Glomerular endothelial cell (primary cell): ENCODE results near the gene STARD13. TPM values are rescaled to one million over a fixed set of nuclear protein-coding genes. Genes with fewer than 3 reads are reported as not detected.
"Not testable (repeated sequence)": the region's sequence is repeated elsewhere in the genome, so short reads cannot be mapped to it uniquely, and the experiment has no call there.

Source experiments
- DNase-seq: peaks from one replicate; pipeline ENCODE4 v3.0.0-alpha.2; 2011; ENCODE audit warnings: low read depth, low spot score; ENCODE audit errors: extremely low read depth
- total RNA-seq: library from RNA; depleted of rRNA; stranded (reverse); fragments of >200 nt; gene quantifications from 2 replicates; pipeline ENCODE4 v1.2.3, GENCODE V29; 2015

Gene STARD13
- total RNA-seq, 1 donor from 2014 or later: 28.4 TPM

DNA sequence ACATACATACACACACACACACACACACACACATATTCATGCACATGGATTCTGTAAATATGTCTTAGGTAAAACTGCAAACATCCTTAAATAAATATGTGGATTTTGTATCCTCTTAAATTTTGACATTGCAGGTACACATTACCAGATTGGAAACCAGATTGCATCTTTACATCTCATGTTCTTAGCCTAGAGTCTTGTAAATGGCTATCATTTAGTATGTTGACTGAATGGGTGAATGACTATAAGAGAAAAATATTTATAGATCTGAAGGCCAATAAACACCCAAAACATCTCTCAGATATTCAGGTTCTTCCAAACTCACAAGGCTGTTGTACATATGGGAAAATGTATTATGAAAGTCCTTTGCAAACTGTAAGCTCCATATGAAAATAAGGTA is 104.3 kb downstream of the STARD13 start:
- no peak for DNase-seq

DNA sequence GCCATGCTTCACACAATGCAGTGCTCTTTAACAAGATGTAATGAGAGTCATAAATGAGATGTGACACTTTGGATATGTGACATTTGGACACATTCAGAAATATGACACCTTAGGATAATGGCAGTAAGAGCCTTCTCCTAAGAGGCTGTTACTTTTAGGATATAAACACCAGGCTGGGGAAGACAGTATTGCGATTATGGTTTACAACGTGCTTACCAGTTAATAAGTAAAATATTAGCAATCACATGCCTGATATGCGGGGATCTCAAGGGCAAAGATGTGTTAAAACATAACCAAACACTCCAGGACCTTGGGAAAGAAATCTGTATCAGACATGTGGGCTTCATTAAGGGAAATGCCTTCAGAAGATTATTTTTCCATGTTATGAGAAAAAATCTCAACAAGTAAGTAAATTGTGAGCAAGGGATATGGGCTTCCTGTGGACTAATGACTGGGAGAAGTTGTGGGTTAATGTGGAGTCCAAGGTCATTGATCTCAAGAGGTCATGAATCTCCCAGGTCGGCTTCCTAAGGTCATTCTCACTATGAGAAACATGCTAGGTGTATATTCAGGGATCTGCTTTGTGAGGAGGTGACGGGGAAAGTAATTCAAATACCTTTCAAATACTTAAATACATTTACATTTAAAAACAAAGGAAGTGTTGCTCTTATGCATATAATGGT is 105.3 kb downstream of the STARD13 start:
- no peak for DNase-seq

DNA sequence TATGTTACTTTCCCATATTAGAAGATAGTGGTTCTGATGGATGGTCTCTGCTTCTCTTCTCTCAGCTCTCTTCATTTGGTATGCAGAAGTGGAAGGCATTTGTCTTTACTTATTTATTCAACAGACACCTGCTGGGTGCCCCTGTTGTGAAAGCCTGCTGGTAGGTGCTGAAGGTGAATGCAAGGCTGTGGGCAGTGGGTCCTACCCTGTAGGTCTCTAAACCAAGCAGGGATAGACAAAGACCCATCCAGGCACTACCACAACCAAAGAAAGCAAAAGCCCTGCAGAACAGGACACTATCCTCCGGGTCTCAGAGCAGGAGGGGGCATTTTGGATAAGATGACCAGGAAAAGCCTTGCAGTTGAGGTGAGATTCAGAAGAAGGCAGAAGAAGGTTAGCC is 106.1 kb downstream of the STARD13 start:
- DNase-seq: no peak

DNA sequence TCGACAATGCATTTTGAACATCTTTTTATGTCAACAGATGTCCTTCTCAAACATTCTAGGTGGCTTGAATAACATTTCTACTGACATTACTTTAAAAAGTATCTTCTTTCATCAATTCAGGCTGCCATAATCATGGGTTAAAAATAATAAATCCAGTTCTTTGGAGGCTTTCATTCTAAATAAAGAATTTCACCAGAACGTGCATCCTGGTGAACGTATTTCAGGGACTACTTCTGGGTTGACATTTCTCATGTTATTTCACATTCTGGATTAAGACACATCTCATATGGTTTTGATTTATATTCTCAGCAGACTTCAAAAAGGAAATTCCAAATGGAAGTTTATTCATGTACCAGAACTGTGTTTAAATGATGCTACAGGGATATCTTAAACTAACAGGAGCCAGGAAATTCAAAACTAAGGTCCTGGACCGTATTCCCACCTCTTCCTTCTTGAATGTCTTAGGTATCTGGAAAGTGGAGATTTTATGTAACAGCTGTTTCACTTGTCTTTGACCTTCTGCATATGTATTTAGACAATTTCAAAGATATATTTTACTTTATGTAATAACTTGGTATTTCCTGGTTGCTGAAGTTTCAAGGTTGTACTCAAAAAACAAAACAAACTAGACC is 107.2 kb downstream of the STARD13 start:
- DNase-seq: no peak

DNA sequence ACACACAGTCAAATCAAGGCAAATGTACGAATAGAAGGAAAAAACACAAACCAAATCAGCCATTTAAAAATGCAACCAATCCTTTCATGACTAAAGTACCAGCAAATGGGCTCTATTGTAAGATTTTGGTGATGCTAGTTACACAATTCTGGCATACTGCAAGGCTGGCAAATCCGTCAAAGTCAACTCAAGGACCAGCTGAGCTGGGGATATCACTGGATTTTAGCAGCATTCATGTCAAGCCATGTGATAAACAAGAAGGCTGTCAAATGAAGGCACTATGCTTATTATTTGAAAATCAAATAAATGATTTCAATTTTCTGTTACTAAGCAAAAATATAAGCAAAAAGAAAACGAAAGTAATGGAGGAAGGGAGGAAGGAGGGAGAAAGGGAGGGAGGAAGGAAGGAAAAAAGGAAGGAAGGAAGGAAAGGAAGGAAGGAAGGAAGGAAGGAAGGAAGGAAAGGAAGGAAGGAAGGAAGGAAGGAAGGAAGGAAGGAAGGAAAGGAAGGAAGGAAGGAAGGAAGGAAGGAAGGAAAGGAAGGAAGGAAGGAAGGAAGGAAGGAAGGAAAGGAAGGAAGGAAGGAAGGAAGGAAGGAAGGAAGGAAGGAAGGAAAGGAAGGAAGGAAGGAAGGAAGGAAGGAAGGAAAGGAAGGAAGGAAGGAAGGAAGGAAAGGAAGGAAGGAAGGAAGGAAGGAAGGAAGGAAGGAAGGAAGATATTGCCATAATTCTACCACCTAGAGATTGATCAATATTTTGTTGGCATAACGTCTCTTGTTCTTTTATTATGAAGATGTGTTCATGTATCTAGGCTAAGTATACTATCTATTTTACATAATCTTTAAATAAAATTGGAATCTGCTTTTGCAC is 108.0 kb downstream of the STARD13 start:
- DNase-seq: not testable (repeated sequence)

DNA sequence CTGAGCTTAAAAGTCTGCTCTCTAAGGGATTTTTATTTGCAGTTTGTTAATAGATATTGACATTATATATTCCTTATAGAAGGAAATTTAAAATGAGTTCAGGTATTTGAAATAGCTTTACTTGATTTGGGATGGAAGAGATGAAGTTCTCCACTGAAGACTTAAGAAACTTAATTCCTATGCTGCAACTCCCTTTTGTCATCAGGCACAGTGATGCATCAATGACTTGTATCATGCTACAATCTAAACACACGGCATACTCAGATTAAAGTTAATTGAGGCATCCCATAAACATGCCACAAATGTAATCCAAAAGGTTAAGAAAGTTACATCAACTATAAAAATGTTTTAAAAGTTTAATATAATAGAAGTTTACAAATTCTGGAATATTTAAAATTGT is 109.0 kb downstream of the STARD13 start:
- no peak for DNase-seq

DNA sequence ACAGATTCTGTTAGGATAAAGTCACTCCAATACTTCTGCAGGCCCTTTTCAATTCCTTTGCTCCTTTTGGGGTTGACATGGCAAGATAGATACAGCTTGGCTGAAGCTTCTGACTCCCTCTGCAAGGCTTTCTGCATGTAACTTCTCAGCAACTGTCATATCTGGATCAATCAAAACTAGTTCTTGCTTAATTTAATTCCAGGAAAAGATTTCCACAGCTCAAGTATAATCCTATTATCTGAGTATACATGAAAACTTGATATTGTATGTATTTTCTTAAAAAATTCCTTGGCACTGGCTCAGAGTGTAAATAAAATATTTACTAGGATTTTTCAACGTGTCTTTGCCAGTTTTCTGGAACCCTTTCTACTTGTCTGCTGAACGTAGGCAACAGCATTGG is 109.6 kb downstream of the STARD13 start:
- no peak for DNase-seq

DNA sequence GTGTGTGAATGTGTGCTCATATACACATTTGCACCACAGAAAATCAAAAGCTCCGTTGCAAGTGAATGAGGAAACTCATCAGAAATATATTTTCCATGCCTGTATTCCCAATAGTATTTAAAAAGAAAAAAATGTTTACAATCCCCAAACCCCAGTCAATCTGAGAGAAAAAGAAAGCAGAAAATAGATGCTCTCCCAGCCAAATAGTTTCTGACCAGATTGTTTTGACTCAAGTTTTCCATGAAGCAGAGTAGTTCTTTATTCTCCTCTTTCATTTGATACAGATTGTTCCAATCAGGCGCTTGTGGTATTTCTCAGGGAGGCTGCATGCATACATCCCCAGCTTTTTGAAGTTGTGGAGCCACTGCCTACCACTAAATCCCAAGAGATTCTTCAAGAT is 110.6 kb downstream of the STARD13 start:
- DNase-seq: no peak

DNA sequence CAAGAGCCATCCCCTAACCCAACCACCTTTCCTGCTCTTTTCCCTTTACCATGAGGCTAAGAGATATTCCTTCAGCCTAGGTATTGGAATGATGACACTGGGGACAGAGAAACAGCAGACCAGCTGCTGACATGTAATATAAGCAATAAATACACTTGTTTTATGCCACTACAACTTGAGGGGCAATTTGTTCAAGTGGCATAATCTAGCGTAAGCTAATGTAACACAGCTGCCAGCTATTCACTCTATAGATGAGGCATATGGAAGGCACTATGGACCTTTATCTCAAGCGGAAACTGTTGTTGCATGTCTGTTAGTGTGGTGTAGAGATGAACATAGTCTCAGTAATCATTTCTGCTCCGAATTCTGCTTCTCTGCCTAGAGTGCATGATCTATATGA is 111.1 kb downstream of the STARD13 start:
- DNase-seq: no peak

DNA sequence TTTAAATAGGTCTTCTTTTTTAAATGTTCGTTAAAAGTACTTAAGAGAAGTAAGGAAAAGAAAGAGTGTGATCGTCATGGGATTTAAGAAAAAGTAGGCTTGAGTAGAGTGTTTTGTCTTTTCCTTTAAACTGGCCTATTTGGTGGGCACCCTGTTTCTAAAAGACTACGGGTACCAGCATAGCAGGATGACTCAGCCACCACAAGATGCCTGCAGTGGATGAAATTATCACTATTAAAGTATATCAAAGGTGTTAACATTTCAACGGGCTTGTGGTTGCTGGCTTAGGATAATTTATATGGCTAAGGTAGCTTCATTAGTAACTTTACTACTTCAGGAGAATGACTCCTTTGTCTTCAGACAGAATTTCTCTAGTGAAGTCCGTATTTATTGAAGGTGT is 112.6 kb downstream of the STARD13 start:
- DNase-seq: no peak

DNA sequence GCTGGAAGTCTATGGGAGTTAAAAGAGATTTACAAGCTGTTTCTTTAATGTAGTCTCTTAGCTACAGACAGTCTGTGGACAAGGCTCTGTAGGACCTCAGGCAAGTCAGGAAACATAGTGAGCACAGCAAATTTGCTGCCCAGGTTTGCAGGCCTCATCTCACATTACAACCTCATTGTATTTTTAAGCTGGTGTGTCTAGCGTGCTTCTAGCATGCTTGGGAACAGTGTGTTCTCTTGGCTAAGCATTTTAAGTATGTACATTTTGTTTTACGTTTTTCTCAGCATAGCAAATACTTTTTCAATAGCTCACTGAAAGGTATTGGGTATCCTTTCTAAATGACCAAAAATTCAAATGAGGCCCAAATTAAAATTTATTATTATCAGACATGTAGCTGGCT is 113.2 kb downstream of the STARD13 start:
- DNase-seq: no peak

DNA sequence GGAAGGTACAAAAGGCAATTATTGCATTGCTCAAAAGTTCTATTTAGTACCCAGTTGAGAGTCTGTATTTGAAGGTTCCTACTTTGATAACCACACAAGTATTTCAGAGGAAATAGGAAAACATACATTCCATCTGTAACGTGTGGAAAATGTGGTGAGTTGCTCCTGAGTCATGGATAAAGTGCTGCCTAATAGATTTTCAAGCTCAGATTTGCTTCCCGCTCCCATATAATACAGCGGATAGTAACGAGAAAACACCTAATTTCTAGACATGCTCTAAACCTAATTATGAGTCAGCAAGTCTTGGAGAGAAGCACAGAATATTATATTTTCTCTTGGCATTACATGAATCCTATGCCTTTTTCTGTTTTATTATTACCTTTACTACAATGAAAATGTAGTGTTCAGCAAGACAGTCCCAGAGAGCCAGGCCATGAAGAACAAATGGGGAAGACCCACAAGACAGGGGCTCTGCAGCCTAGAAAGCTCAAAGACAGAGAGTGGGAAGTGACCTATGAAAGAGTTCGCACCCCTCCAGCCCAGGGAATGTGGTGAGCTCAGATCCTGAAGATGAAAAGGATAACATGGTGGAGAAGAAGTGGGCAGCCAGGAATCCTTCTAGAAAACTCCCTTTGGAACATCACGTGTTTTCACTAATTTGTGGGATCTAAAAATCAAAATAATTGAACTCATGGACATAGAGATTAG is 116.1 kb downstream of the STARD13 start:
- DNase-seq: no peak

DNA sequence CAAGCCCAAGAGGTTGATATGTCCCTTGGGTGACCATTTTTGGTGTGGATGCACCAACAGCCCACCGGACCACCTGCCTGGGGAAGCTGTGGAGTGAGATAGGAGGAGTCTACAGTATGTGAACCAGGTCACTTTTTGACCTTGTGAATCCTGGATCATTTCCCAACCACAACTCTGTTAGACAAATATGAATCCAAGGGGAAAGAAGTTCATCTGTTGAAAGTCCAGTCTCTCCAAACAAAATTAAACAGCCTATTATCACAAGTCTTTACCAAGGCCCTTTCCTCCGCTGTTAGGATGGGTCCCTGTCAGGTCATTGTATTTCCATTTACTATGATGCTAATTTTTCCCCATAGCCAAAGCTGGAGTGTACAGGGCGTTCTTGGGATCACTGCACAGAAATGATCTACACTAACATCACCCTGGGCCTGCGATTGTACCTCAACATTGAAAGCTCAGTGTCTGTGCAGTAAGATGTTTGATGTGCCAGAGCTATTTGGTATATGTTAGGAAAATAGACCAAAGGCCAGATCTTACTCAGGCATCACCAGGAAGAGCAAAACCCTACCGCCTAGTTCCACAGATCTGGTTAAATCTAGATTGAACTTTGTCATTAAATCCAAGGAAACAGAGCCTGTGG is 117.1 kb downstream of the STARD13 start:
- no peak for DNase-seq

DNA sequence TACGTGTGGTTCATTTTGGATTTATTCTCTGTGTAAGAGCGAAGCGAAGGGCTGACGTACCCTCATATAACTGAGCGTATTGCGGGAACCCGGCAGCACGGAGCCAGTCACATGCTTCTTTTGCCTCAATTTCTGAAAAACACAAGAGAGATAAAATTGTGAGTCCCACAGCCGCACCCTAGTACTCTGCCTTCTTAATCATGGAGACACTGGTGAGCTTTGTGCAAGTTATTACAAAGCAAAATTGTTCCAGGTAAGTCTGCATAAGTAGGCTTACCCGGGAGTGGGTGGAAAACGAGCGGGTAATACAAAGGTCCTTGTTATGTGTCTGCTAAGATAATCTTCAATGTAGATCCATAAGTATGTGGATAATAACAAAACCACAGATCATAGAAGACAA is 118.1 kb downstream of the STARD13 start:
- DNase-seq: no peak

DNA sequence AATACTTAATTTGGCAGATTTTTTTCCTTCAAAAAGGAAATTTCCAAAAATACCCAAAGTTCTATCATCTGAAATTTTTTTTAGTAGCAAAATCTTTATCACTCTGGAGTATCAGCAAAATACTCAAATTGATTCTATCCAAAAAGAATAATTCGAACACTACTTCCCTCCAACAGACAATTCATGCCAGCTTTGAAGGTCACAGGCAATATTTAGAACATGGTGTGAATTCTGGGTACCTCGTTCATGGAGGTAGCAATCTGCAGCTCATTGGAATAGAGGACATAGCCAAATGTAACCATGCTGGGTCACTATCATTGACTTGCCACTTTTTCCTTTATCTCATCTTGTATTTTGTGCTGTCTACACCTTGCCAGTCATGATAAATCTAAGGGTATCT is 119.8 kb downstream of the STARD13 start:
- no peak for DNase-seq

DNA sequence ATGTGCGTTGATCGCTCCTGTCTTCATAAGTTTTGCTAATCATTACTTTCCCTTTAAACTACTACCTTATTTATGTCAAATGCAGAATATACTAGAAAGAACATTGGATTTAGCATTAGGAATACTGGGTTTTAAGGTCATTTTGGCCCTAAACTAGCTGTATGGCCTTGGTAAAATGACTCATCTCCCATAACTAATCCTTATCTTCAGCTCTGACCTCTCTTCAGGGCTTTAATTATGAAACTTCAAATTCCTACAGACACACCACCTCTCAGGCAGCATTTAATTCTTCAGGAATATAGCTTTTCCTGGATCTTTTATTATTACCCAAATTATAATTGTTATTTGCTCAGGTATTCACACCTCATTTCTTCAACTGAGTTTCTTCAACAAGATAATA is 121.2 kb downstream of the STARD13 start:
- no peak for DNase-seq

DNA sequence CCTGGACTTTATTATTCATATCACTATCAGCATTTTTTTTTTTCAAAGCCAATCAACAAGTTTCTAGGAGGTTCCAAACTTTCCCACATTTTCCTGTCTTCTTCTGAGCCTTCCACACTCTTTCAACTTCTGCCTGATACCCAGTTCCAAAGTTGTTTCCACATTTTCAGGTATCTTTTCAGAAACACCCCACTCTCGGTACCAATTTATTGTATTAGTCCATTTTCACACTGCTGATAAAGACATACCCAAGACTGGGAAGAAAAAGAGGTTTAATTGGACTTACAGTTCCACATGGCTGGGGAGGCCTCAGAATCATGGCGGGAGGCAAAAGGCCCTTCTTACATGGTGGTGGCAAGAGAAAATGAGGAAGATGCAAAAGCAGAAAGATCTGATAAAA is 122.8 kb downstream of the STARD13 start:
- not testable (repeated sequence) for DNase-seq

DNA sequence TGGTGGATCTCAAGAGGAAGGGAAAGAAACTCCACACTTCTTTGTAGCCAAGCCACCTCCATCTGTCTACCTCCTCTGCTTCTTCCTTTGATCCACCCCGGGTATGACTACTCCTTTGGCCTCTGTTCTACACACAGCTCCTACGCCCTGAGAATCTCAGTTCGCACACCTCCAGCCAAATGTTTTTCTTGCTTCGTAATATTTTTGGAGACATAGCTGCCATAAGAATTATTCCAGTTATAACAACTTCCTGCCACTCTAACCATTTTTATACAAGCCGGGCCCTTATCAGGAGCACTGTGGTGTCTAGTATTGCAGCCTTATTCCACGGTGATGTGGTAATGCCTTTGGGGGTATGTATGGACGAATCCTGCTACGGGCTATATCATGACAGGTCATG is 126.7 kb downstream of the STARD13 start:
- no peak for DNase-seq

DNA sequence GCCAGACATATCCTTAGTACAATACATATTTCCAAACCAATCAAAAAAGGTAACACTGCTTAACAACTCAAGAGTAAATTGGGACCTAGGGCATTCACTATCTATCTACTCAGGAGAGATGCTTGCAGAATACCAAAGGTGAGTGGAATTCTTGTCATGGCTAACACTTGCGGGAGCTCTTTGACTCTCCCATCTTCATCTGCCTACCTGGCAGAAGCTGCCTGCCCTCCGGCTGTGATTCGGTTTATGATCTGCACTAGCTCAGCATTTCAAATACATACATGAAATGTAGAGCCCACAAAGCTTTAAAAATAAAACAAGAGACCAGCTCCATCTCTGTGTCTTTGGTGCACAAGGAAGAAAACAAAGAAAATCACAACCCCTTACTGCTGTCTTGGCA is 127.3 kb downstream of the STARD13 start:
- DNase-seq: no peak

DNA sequence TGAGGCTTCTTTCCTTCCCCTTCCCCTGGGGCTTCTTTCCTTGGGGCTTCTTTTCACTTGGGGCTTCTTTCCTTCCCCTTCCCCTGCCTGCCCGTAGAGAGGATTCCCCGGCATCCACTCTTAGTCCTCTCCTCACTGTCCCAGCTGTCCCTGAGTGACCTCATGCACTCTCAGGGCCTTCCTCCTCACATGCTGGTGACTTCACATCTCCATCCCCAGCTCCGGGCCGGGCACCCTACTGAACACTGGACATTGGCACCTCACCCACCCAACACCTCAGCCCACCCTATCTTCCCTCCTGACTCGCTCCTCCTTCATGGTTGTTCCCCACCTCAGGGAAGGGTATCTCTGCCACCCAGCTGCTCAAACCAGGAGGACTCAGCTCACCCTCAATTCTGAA is 130.6 kb downstream of the STARD13 start:
- DNase-seq: no peak
